ENCODE data around the gene DNAH11. TPM values are rescaled to one million over a fixed set of nuclear protein-coding genes. Genes with fewer than 3 reads are reported as not detected.

Gene DNAH11
- total and polyA plus RNA-seq, 2 of the 8 experiments (the other 6 are each of a cell fraction or from before 2014, with no cell fraction given) = 1.8 to 4.9 TPM

GRCh38 chr7:21887779-21888178, 344.9 kb downstream of the DNAH11 start:
- H3K36me3 ChIP-seq (ENCODE audit: control insufficient read depth in 2 of 4, insufficient read depth in 4 of 4, low read length in 3 of 4) = no peaks in the 10 kb centered on the region
- H4K91ac ChIP-seq (replicated peaks; ENCODE audit: insufficient read length, low read length) = no peak overlapping the region
- no peaks in the 10 kb centered on the region for H4K20me1 ChIP-seq (replicated peaks in 1 of 2; ENCODE audit: control insufficient read depth in 1 of 2, insufficient read depth in 2 of 2, low read length in 2 of 2)
- no peak overlapping the region for H3K4ac ChIP-seq (replicated peaks; ENCODE audit: insufficient read length, low read depth, low read length)
- H2BK120ac ChIP-seq (replicated peaks; ENCODE audit: low read depth, low read length) = no peak overlapping the region
- H3K79me1 ChIP-seq (ENCODE audit: low read depth, low read length) = no peaks in the 10 kb centered on the region
- no peak overlapping the region for H3K27ac ChIP-seq (ENCODE audit: low read depth, low read length)
- no peaks in the 10 kb centered on the region for H3K23me2 ChIP-seq (ENCODE audit: low read depth, low read length)
- no peak overlapping the region for H3K56ac ChIP-seq (replicated peaks; ENCODE audit: insufficient read length, low read depth, low read length)
- CTCF ChIA-PET (ENCODE audit: partially characterized antibody) = no interaction called here
- no peak overlapping the region for H4K5ac ChIP-seq (ENCODE audit: insufficient read length, low read depth, low read length)
- no peak for DNase-seq (ENCODE audit: low read depth in 1 of 2, low spot score in 2 of 2)
- H2AFZ ChIP-seq (ENCODE audit: low read length) = no peak overlapping the region
- no peak overlapping the region for H4K8ac ChIP-seq (ENCODE audit: extremely low read depth, insufficient read depth, low read length)
- H2BK12ac ChIP-seq (ENCODE audit: low read depth, low read length) = no peak overlapping the region
- peaks cover 0 to 3% (median 0%) of the 10 kb centered on the region in 4 experiments; a peak in 3 of 7 replicates for H3K4me1 ChIP-seq (replicated peaks in 1 of 4; ENCODE audit: control insufficient read depth in 3 of 4, insufficient read depth in 4 of 4, low read length in 3 of 4)
- no peaks in the 10 kb centered on the region for H3K27me3 ChIP-seq (replicated peaks in 1 of 4; ENCODE audit: control insufficient read depth in 3 of 4, extremely low read depth in 1 of 4, insufficient read depth in 3 of 4, low read length in 3 of 4)
- no peak overlapping the region for H2BK5ac ChIP-seq (ENCODE audit: low read depth, low read length)
- H3K14ac ChIP-seq (ENCODE audit: insufficient read length) = no peak overlapping the region
- no peak overlapping the region for H2BK20ac ChIP-seq (ENCODE audit: low read length)
- no peak overlapping the region for H2BK15ac ChIP-seq (ENCODE audit: low read length)
- POLR2A ChIA-PET (ENCODE audit: partially characterized antibody) = interaction anchor here (0.7 kb wide), 1 partner anchor 276 kb away, joined by 3 read pairs; no protein-coding TSS in a partner anchor
- no peak overlapping the region for H3K4me3 ChIP-seq (ENCODE audit: extremely low read depth in 1 of 4, insufficient read depth in 2 of 4, low read depth in 3 of 4, low read length in 4 of 4)
- no peaks in the 10 kb centered on the region for H3K79me2 ChIP-seq (ENCODE audit: control insufficient read depth in 1 of 2, insufficient read depth in 2 of 2, low read length in 2 of 2)
- H3K9me3 ChIP-seq (ENCODE audit: insufficient read depth in 2 of 2, low read depth in 1 of 2, low read length in 1 of 2) = no peaks in the 10 kb centered on the region
- no peak for TF ChIP-seq CEBPB (IDR thresholded peaks at IDR 0.05; ENCODE audit: low read depth, low read length)
- no peak for TF ChIP-seq SIX5 (IDR thresholded peaks at IDR 0.05; ENCODE audit: low read depth, low read length)
- TF ChIP-seq POU5F1 (IDR thresholded peaks at IDR 0.05; ENCODE audit: low read depth, low read length) = no peak
- TF ChIP-seq TEAD4 (IDR thresholded peaks at IDR 0.05; ENCODE audit: low read depth, low read length) = no peak
- no peak for TF ChIP-seq EGR1 (IDR thresholded peaks at IDR 0.05; ENCODE audit: borderline replicate concordance, low read depth, low read length)
- TF ChIP-seq BRCA1 (IDR thresholded peaks at IDR 0.05; ENCODE audit: low read depth, low read length) = no peak
- TF ChIP-seq YY1 (IDR thresholded peaks at IDR 0.05; ENCODE audit: low read depth, low read length) = no peak
- TF ChIP-seq POLR2A (IDR thresholded peaks at IDR 0.05; ENCODE audit: control extremely low read depth in 1 of 2, low read depth in 2 of 2, low read length in 2 of 2) = no peak
- TF ChIP-seq ASH2L (IDR thresholded peaks at IDR 0.05; ENCODE audit: low read length) = no peak
- 84% methylated on average over 4 of the region's 4 CpGs; no CpG with 5 or more reads in 1 of the 2 experiments for WGBS, 2 experiments (ENCODE audit: extremely low coverage in 1 of 2, insufficient coverage in 1 of 2, insufficient read length in 1 of 2, insufficient replicate concordance in 2 of 2, low coverage in 1 of 2, low lambda C conversion rate in 2 of 2, missing lambda C conversion rate in 1 of 2)
- no peak overlapping the region for H3K18ac ChIP-seq (ENCODE audit: extremely low read depth, low read length)
- H3K9ac ChIP-seq (replicated peaks in 1 of 4; ENCODE audit: extremely low read depth in 1 of 4, low read depth in 3 of 4, low read length in 3 of 4) = no peak overlapping the region
- no peak overlapping the region for H3K4me2 ChIP-seq (ENCODE audit: insufficient read depth in 1 of 2, low read depth in 2 of 2, low read length in 2 of 2)
- H3K23ac ChIP-seq (ENCODE audit: insufficient read length) = no peak overlapping the region
- H2AK5ac ChIP-seq (ENCODE audit: low read depth, low read length) = no peak overlapping the region
- no peak for FAIRE-seq
